H9 (cell line): ENCODE measurements around the gene CREB5. TPM values are rescaled to one million over a fixed set of nuclear protein-coding genes. Genes with fewer than 3 reads are reported as not detected.
A peak's percentile ranks its signal among the peaks of the same experiment; 100 is the strongest.

Experiments used
- DNase-seq: peaks from one replicate; pipeline ENCODE4 v3.0.0-alpha.2; 2017
- H2AFZ ChIP-seq: one replicate; pipeline ENCODE4 v1.6.1; 2013; ENCODE audit warnings: mild to moderate bottlenecking, low read length, control low read depth, moderate library complexity
- H2AK5ac ChIP-seq: 2 replicates; pipeline ENCODE4 v1.6.1; 2013; ENCODE audit warnings: low read length, control low read depth, mixed read lengths; ENCODE audit not compliant: insufficient read length
- H2BK120ac ChIP-seq: one replicate; pipeline ENCODE4 v1.6.1; 2013; ENCODE audit warnings: low read depth, mild to moderate bottlenecking, low read length, control low read depth, inconsistent platforms; ENCODE audit not compliant: poor library complexity, severe bottlenecking
- H2BK12ac ChIP-seq: 2 replicates; pipeline ENCODE4 v1.6.1; 2013; ENCODE audit warnings: low read length, control low read depth, mixed read lengths, low read depth; ENCODE audit not compliant: insufficient read length
- H2BK15ac ChIP-seq: 2 replicates; pipeline ENCODE4 v1.6.1; 2013; ENCODE audit warnings: low read depth, low read length, control low read depth
- H2BK20ac ChIP-seq: one replicate; pipeline ENCODE4 v1.6.1; 2013; ENCODE audit warnings: low read depth, mild to moderate bottlenecking, low read length, control low read depth, inconsistent platforms; ENCODE audit not compliant: poor library complexity, severe bottlenecking
- H2BK5ac ChIP-seq: 2 replicates; pipeline ENCODE4 v1.6.1; 2013; ENCODE audit warnings: low read length, control low read depth, mixed read lengths; ENCODE audit not compliant: insufficient read length
- H3K14ac ChIP-seq: 2 replicates; pipeline ENCODE4 v1.6.1; 2013; ENCODE audit warnings: low read length, control low read depth; ENCODE audit not compliant: insufficient read depth
- H3K18ac ChIP-seq: 2 replicates; pipeline ENCODE4 v1.6.1; 2013; ENCODE audit warnings: low read depth, mild to moderate bottlenecking, mixed read lengths, low read length, control low read depth; ENCODE audit not compliant: insufficient read length
- H3K23ac ChIP-seq: 2 replicates; pipeline ENCODE4 v1.6.1; 2013; ENCODE audit warnings: low read length, control low read depth, mixed read lengths, low read depth; ENCODE audit not compliant: insufficient read length
- H3K23me2 ChIP-seq: 2 replicates; pipeline ENCODE4 v1.6.1; 2013; ENCODE audit warnings: low read depth, mild to moderate bottlenecking, mixed read lengths, low read length, control low read depth; ENCODE audit not compliant: insufficient read length, poor library complexity, severe bottlenecking
- H3K27ac ChIP-seq: 2 replicates; pipeline ENCODE4 v1.5.1; 2013; ENCODE audit warnings: low read length, control low read depth, mixed read lengths, low read depth; ENCODE audit not compliant: insufficient read length
- H3K27me3 ChIP-seq: 2 replicates; pipeline ENCODE4 v1.6.1; 2013; ENCODE audit warnings: low read length, control low read depth, inconsistent platforms; ENCODE audit not compliant: insufficient read depth
- H3K4ac ChIP-seq: 2 replicates; pipeline ENCODE4 v1.6.1; 2013; ENCODE audit warnings: low read depth, mild to moderate bottlenecking, control low read depth, inconsistent platforms, low read length, moderate library complexity
- H3K4me1 ChIP-seq: 2 replicates; pipeline ENCODE4 v1.6.1; 2013; ENCODE audit warnings: low read length, control low read depth, inconsistent platforms; ENCODE audit not compliant: insufficient read depth
- H3K4me2 ChIP-seq: 2 replicates; pipeline ENCODE4 v1.6.1; 2013; ENCODE audit warnings: low read length, control low read depth, mixed read lengths; ENCODE audit not compliant: insufficient read length, insufficient read depth
- H3K56ac ChIP-seq: 2 replicates; pipeline ENCODE4 v1.6.1; 2013; ENCODE audit warnings: low read depth, mild to moderate bottlenecking, mixed read lengths, low read length, control low read depth; ENCODE audit not compliant: insufficient read length
- H3K79me1 ChIP-seq: 2 replicates; pipeline ENCODE4 v1.6.1; 2013; ENCODE audit warnings: low read depth, mild to moderate bottlenecking, moderate library complexity, low read length, control low read depth, inconsistent platforms; ENCODE audit not compliant: insufficient read depth, poor library complexity, severe bottlenecking
- H3K79me2 ChIP-seq: 2 replicates; pipeline ENCODE4 v1.6.1; 2013; ENCODE audit warnings: low read length, control low read depth, inconsistent platforms; ENCODE audit not compliant: insufficient read depth
- H3K9ac ChIP-seq: 2 replicates; pipeline ENCODE4 v1.6.1; 2013; ENCODE audit warnings: low read length, control low read depth, mixed read lengths; ENCODE audit not compliant: insufficient read length; ENCODE audit errors: extremely low read depth
- H3K9me3 ChIP-seq: one replicate; pipeline ENCODE4 v1.6.1; 2013; ENCODE audit warnings: low read depth, low read length, inconsistent platforms; ENCODE audit not compliant: control insufficient read depth
- H3T11ph ChIP-seq: one replicate; pipeline ENCODE4 v1.6.1; 2013; ENCODE audit warnings: mild to moderate bottlenecking, low read length, control low read depth, inconsistent platforms
- H4K20me1 ChIP-seq: one replicate; pipeline ENCODE4 v1.6.1; 2013; ENCODE audit not compliant: control insufficient read depth, insufficient read length, insufficient read depth
- H4K5ac ChIP-seq: 2 replicates; pipeline ENCODE4 v1.6.1; 2013; ENCODE audit warnings: low read depth, mild to moderate bottlenecking, mixed read lengths, low read length, control low read depth; ENCODE audit not compliant: insufficient read length
- H4K8ac ChIP-seq: replicated peaks from 2 replicates; pipeline ENCODE4 v1.6.1; 2013; ENCODE audit warnings: low read length, control low read depth, mixed read lengths, low read depth; ENCODE audit not compliant: insufficient read length
- H4K91ac ChIP-seq: 2 replicates; pipeline ENCODE4 v1.6.1; 2013; ENCODE audit warnings: low read depth, mild to moderate bottlenecking, moderate library complexity, mixed read lengths, low read length, control low read depth; ENCODE audit not compliant: insufficient read length
- H3K27ac Mint-ChIP-seq, 3 experiments: 2 replicates in 2 of 3; 3 replicates in 1 of 3; pipeline ENCODE4 v1.8.0; 2020 to 2021; ENCODE audit warnings: mixed read lengths in 3 of 3, mild to moderate bottlenecking in 1 of 3, moderate library complexity in 1 of 3
- H3K27me3 Mint-ChIP-seq: 2 replicates; pipeline ENCODE4 v1.8.0; 2021; ENCODE audit warnings: low read depth, mild to moderate bottlenecking, moderate library complexity, mixed read lengths
- H3K36me3 Mint-ChIP-seq, 3 experiments: 2 replicates in 2 of 3; 3 replicates in 1 of 3; pipeline ENCODE4 v1.8.0; 2020 to 2021; ENCODE audit warnings: low read depth in 3 of 3, mixed read lengths in 3 of 3; ENCODE audit not compliant: insufficient read depth in 1 of 3
- H3K4me1 Mint-ChIP-seq, 2 experiments: 2 replicates each; pipeline ENCODE4 v1.8.0; 2020; ENCODE audit warnings: mixed read lengths in 2 of 2
- H3K4me3 Mint-ChIP-seq, 2 experiments: 2 replicates in 1 of 2; 3 replicates in 1 of 2; pipeline ENCODE4 v1.8.0; 2020 to 2021; ENCODE audit warnings: mild to moderate bottlenecking in 2 of 2, mixed read lengths in 2 of 2, moderate library complexity in 1 of 2
- H3K9me3 Mint-ChIP-seq, 2 experiments: 2 replicates in 1 of 2; 3 replicates in 1 of 2; pipeline ENCODE4 v1.8.0; 2020; ENCODE audit warnings: mild to moderate bottlenecking in 2 of 2, mixed read lengths in 2 of 2, moderate library complexity in 1 of 2
- WGBS: extraction: QIAGEN DNeasy Blood & Tissue Kit; methylation state at CpG from one replicate; pipeline ENCODE4 v1.1.7; 2013; ENCODE audit warnings: missing lambda C conversion rate, low lambda C conversion rate, mixed read lengths; ENCODE audit not compliant: insufficient read length; ENCODE audit errors: extremely low coverage; 5-methylcytosine and 5-hydroxymethylcytosine counted together
- total RNA-seq: library from RNA; stranded (reverse); gene quantifications from 2 replicates; pipeline ENCODE4 v1.2.1, GENCODE V29; 2021
- TF ChIP-seq, protein P1 (sequence below): fragments of 200-600 bp; sonication (generic); conservative IDR thresholded peaks from 3 replicates; pipeline ENCODE4 v1.8.0; 2021; ENCODE audit warnings: antibody characterized with exemption, mild to moderate bottlenecking

The CREB5 gene
- total RNA-seq, 1 experiment from 2014 or later = 4.0 TPM

DNA sequence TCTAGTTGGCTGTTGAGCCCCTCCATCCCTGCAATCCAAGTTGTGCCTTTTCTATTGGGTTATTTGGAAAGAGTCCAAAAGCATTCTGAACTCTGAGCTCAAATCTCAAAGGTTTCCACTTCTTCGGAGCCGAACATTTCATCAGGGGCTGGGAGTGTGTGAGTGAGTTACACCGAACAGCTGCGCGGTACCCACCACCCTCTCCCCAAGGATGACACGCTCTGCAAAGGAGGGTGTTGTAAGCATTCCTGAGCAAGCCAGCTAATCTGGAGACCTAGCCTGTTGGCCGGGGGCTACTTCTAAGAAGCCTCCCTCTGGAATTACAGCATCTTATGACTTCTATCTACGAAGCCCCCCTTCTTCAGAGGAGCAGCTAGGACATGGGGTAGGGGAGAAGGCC lies 270.5 kb downstream of the CREB5 start:
- Histone ChIP-seq H3K9me3 (no peaks in the 10 kb centered on the region), H3K18ac (no peak overlapping the region), H4K20me1 (no peaks in the 10 kb centered on the region), H3K56ac (no peak overlapping the region), H3K79me2 (no peaks in the 10 kb centered on the region), H4K8ac (no peak overlapping the region), H2AFZ (no peak overlapping the region), H3K23me2 (peaks cover 7% of the 10 kb centered on the region), H3K14ac (no peak overlapping the region), H3K4ac (no peak overlapping the region), H2BK20ac (no peak overlapping the region), H3K79me1 (no peaks in the 10 kb centered on the region), H3T11ph (no peak overlapping the region), H4K5ac (no peak overlapping the region), H3K4me1 (peaks cover 9% of the 10 kb centered on the region), H2BK5ac (no peak overlapping the region), H2AK5ac (no peak overlapping the region), H3K27ac (no peak overlapping the region), H2BK15ac (no peak overlapping the region), H3K23ac (no peak overlapping the region), H3K27me3 (no peaks in the 10 kb centered on the region; the same call in 1 of the 2 replicates), H3K4me2 (no peak overlapping the region), H2BK12ac (no peak overlapping the region), H4K91ac (no peak overlapping the region), H3K9ac (no peak overlapping the region), H2BK120ac (no peak overlapping the region)
- no CpG with 5 or more reads among the region's 8 CpGs for WGBS
- Mint-ChIP-seq H3K4me3 (no peak overlapping the region), H3K36me3 (no peaks in the 10 kb centered on the region; a peak in 1 of 7 replicates), H3K27ac (peak overlapping the region in 1 of 3 experiments; percentile 55; a peak in 1 of 7 replicates), H3K9me3 (no peaks in the 10 kb centered on the region), H3K27me3 (peaks cover 8% of the 10 kb centered on the region; the same call in 1 of the 2 replicates), H3K4me1 (peaks cover 4 to 18% of the 10 kb centered on the region in 2 experiments)
- no peak for DNase-seq
- TF ChIP-seq, protein P1, sequence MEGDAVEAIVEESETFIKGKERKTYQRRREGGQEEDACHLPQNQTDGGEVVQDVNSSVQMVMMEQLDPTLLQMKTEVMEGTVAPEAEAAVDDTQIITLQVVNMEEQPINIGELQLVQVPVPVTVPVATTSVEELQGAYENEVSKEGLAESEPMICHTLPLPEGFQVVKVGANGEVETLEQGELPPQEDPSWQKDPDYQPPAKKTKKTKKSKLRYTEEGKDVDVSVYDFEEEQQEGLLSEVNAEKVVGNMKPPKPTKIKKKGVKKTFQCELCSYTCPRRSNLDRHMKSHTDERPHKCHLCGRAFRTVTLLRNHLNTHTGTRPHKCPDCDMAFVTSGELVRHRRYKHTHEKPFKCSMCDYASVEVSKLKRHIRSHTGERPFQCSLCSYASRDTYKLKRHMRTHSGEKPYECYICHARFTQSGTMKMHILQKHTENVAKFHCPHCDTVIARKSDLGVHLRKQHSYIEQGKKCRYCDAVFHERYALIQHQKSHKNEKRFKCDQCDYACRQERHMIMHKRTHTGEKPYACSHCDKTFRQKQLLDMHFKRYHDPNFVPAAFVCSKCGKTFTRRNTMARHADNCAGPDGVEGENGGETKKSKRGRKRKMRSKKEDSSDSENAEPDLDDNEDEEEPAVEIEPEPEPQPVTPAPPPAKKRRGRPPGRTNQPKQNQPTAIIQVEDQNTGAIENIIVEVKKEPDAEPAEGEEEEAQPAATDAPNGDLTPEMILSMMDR = no peak
